ENCODE results near the gene CSH2.
A peak's percentile ranks its signal among the peaks of the same experiment; 100 is the strongest.
"Not testable (repeated sequence)": the region's sequence is repeated elsewhere in the genome, so short reads cannot be mapped to it uniquely, and the experiment has no call there.

Gene CSH2

DNA sequence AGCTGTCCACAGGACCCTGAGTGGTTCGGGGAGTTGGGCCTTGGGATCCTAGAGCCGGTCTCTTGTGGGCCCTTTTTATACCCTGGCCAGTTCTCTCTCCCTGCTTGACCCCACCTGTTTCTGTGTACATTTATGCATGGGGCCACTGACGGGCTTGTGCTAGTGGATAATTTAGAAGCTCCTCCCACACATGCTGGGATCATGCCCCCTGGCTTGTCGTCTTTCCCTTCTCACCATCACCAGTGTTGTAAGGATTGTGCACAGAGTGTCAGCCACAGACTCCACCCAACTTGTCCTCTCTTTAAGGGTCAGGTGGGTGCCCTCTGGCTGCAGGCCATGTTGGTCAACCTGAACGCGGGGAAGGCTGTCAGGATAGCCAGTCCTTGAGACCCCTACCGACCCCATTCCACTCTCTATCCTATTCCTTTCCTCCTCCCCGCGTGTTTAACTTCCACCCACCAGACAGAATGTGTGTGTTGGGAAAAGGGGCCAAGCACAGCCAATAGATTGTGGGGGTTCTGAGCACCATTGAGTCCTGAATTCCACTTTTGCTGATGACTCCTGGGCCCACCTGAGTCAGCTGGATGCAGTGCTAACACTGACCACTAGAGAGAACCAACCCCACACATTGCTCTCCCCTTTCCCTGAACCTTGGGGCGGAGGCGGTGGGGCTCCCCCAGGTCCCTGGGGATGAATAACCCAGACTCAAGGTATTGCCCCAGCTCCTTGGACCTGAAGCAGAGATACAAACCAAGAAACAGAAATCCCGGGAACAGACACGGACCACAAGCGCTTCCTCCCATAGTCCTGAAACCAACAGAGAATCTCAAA is 23.3 kb upstream of the CSH2 start, which contains the start of gene CSH1:
Gene CSH1, minus strand, starts transcription at position 51 of the 831 bp plus-strand sequence. CDS start 63 bp downstream, outside the sequence.
- not testable (repeated sequence) for DNase-seq

DNA sequence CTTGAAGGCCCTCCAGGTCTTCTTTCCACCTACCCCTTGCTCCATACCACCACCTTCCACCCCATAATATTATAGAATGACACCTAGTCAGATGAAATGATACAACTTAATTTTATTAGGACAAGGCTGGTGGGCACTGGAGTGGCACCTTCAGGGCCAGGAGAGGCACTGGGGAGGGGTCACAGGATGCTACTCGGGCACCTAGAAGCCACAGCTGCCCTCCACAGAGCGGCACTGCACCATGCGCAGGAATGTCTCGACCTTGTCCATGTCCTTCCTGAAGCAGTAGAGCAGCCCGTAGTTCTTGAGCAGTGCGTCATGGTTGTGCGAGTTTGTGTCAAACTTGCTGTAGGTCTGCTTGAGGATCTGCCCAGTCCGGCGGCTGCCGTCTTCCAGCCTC is 21.3 kb upstream of the CSH2 start:
- DNase-seq, result not testable (repeated sequence)

DNA sequence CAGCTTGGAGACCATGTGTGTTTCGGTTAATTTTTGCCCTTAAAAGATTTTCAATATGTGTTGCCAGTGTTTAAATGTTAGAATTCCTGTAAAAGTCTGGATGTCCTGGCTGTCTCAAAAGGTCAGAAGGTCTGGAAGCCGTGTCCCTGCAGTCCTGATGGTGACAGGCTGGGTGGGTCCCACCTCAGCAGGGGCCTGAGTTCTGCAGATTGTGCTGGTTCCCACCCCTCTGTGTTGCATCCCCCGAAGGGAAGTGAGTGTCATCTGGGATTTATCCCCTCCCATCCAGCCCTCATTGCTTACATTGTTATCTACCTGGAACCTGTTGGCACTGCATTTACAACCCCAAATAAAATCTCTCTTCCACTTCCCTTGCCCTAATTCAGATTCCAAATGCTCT is 20.5 kb upstream of the CSH2 start:
- DNase-seq, result not testable (repeated sequence)

DNA sequence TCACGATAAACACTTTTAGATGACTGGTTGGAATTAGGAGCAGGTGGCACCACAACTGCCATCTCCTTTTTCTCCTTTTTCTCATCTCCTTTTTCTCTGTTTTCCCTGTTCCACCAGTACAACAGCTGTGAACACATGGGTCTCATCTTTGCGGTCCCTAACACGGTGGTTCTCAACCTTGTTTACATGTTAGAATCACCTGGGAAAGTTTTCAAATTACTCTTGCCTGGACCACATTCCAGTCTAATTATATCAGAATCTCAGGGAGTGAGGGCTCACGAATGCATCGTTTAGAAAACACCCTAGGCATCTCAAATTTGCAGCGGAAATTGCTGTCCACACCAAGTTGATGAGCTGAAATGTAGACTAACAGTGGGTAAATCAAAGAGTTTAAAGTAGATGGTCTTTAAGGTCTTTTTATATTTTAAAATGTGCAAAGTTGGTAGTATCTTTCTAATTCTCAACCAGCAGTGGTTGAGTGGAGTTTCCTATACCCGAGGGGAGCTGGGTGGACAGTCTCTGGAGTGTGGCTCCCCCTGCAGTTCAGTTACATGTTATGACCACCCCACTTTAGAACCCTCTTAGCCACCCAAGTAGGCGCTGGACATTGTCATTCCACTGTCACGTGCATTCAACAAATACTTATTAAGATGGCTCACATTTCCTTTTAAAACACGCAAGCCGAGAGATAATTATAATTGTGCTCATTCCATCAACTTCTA is 19.0 kb upstream of the CSH2 start:
- not testable (repeated sequence) for DNase-seq

DNA sequence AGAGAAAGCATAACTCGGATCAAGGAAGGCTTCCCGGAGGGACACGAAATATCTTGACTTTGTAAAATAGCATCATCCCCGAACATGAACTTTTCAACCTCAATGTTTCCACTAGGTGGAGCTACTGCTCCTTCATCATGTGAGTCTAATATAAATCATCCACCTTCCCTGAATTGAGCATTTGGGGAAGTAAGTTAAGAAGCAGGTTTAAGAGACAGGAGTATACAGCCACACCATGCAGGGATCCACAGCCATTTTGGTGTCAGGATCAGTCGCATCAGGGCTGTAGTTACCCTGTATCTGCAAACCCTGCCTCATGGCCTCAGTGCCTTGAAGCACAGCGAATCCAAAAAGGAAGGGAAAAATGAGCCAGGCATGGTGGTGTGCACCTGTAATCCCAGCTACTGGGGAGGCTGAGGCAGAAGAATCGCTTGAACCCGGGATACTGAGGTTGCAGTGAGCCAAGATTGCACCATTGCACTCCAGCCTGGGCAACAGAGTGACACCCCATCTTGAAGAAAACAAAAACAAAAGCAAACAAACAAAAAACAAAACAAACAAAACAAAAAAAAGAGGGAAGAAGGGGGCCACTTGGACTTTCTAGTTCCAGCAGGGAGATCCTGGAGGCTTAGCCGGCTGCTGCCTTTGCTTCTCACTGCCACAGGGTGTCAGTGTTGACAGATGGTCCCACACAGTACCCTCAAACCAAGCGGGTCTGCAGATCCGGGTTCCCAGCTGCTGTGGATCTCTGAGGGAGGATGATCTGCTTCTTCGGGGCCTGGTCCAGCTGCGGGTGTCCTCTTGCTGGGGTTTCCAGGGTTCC is 15.8 kb upstream of the CSH2 start:
- not testable (repeated sequence) for DNase-seq

DNA sequence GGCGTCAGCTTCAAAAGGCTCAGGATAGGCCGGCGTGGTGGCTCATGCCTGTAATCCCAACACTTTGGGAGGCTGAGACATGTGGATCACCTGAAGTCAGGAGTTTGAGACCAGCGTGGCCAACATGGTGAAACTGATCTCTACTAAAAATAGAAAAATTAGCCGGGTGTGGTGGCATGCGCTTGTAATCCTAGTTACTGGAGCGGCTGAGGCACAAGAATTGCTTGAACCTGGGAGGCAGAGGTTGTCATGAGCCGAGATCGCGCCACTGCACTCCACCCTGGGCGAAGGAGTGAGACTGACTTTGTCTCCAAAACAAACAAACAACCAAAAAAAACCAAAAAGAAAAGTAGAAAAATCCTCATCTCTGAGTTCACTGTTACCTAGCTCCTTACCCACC is 11.6 kb upstream of the CSH2 start:
- DNase-seq, result not testable (repeated sequence)

DNA sequence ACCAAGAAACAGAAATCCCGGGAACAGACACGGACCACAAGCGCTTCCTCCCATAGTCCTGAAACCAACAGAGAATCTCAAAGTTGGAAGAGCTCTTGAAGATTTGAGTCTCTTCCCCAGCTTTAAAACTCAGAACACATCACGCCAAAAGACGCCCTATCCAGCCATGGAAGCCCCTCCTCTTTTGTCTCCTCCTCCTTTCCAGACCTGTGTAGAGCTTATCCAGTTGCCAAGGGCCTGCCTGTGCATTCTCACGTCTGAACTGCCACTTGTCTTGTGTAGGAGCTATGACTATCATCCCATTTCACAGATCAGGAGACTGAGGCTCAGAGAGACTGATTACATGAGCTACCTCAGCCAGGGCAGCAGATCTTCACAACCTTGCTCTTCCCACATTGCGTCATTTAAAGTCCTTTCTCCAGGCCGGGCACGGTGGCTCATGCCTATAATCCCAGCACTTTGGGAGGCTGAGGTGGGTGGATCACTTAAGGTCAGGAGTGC is 9.2 kb upstream of the CSH2 start:
- not testable (repeated sequence) for DNase-seq

DNA sequence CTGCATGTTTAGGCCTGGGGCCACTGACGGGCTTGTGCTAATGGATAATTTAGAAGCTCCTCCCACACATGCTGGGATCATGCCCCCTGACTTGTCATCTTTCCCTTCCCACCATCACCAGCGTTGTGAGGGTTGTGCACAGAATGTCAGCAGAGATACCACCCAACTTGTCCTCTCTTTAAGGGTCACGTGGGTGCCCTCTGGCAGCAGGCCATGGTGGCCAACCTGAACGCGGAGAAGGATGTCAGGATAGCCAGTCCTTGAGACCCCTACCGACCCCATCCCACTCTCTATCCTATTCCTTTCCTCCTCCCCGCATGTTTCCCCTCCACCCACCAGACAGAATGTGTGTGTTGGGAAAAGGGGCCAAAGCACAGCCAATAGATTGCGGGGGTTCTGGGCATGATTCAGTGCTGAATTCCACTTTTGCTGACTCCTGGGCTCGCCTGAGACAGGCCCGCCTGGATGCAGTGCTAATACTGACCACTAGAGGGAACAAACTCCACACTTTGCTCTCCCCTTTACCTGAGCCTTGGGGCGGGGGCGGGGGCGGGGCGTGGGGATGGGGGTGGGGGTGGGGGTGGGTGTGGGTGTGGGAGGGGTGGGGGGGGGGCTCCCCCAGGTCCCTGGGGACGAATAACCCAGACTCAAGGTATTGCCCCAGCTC is 8.6 kb upstream of the CSH2 start, which contains the start of gene GH2:
Gene GH2, minus strand, starts transcription at position 10 of the 667 bp plus-strand sequence. CDS start 143 bp downstream, outside the sequence.
- DNase-seq, result peak; percentile 29

DNA sequence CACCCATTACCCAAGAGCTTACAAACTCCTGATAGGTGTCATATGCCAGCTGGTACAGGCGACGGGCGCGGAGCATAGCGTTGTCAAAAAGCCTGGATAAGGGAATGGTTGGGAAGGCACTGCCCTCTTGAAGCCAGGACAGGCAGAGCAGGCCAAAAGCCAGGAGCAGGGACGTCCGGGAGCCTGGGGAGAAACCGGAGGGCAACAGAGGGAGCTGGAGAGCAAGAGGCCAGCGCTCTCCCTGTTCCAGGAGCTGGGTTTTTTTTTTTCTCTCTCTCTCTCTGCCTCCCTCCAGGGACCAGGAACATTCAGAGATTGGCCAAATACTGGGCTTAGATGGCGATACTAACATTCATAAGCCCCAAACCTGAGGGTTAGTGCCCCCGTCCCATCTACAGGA is 7.9 kb upstream of the CSH2 start:
- not testable (repeated sequence) for DNase-seq

DNA sequence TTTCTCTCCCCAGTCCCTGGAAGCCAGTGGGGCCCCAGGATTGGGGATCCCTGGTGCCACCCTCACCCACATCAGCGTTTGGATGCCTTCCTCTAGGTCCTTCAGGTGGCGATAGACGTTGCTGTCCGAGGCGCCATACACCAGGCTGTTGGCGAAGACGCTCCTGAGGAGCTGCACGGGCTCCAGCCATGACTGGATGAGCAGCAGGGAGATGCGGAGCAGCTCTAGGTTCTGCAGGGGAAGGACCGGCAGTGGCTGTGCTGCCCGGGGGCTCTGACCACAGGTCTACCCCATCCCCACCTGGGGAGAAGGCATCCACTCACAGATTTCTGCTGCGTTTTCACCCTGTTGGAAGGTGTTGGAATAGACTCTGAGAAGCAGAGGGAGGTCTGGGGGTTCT is 7.2 kb upstream of the CSH2 start:
- DNase-seq, result no peak

DNA sequence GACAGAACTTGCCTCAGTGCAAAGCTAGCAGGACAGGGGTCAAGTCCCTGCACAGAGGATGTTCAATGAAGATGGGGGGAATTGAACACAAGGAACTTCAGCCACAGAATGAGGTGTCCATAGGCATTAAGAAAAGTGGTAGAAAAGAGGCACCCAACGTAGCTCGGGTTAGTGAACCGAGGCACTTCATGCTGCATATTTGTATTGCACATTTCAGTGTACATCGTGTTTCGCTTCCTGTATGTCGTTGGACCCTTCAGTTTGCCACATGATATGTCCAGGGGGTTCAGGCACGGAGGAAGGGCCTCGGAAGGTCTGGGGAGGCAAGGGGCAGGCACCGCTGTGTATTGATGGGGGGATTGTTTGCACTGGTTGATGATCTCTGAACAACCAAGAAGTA is 4.9 kb upstream of the CSH2 start:
- DNase-seq, result not testable (repeated sequence)

DNA sequence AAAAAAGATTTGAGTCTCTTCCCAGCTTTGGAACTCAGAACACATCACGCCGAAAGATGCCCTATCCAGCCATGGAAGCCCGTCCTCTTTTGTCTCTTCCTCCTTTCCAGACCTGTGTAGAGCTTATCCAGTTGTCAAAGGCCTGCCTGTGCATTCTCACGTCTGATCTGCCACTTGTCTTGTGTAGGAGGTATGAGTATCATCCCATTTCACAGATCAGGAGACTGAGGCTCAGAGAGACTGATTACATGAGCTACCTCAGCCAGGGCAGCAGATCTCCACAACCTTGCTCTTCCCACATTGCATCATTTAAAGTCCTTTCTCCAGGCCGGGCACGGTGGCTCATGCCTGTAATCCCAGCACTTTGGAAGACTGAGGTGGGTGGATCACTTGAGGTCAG is 1.2 kb upstream of the CSH2 start:
- DNase-seq, result not testable (repeated sequence)

DNA sequence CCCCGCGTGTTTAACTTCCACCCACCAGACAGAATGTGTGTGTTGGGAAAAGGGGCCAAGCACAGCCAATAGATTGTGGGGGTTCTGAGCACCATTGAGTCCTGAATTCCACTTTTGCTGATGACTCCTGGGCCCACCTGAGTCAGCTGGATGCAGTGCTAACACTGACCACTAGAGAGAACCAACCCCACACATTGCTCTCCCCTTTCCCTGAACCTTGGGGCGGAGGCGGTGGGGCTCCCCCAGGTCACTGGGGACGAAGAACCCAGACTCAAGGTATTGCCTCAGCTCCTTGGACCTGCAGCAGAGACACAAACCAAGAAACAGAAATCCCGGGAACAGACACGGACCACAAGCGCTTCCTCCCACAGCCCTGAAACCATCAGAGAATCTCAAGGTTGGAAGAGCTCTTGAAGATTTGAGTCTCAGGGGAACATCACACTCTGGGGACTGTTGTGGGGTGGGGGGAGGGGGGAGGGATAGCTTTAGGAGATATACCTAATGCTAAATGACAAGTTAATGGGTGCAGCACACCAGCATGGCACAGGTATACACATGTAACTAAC is 667 bp upstream of the CSH2 start:
- not testable (repeated sequence) for DNase-seq

DNA sequence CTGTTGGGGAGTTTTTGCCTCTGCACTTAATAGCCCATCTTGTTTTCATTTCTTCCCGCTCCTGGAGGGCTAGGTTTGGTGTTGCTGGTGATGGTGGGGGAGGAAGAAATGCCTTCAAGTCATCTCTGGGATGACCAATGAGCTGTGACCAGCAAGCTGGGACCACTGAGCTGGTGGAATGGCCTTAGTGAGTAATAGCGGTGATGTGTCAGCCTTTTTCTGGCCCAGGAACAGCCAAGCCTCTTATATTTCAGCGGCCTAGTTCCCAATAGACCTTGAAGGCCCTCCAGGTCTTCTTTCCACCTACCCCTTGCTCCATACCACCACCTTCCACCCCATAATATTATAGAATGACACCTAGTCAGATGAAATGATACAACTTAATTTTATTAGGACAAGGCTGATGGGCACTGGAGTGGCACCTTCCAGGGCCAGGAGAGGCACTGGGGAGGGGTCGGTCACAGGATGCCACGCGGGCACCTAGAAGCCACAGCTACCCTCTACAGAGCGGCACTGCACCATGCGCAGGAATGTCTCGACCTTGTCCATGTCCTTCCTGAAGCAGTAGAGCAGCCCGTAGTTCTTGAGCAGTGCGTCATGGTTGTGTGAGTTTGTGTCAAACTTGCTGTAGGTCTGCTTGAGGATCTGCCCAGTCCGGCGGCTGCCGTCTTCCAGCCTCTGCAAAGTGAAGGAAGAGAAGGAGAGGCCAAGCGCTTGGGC is 1.7 kb downstream of the CSH2 start:
- not testable (repeated sequence) for DNase-seq

DNA sequence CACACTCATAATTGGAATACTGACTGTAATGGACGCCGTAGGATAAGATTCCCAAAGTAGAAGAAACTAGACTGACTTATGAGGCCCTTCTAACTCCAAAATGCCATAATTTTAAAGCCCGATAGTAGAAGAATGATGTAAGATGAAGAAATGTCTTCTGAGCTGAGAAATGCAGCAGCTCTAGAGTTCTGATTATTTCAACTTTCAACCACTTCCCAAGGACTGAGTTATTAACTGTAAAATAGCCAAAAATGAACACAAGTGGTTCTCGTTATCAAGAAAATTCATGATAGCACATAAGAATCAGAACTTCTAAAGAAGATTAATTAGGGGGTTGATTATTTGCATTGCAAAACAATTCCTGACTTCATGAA is 3.2 kb downstream of the CSH2 start:
- not testable (repeated sequence) for DNase-seq

DNA sequence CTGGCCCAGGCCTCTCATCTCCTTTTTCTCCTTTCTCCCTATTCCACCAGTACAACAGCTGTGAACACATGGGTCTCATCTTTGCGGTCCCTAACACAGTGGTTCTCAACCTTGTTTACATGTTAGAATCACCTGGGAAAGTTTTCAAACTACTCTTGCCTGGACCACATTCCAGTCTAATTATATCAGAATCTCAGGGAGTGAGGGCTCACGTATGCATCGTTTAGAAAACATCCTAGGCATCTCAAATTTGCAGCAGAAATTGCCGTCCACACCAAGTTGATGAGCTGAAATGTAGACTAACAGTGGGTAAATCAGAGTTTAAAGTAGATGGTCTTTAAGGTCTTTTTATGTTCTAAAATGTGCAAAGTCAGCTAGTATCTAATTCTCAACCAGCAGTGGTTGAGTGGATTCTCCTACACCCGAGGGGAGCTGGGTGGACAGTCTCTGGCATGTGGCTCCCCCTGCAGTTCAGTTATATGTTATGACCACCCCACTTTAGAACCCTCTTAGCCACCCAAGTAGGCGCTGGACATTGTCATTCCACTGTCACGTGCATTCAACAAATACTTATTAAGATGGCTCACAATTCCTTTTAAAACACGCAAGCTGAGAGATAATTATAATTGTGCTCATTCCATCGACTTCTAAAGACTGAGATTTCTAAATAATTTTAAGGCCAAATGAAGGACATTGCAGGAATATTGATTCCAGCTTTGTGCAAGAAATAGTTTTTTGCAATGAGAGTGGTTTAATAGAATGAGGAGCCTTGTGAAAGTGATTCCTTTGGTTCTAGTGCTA is 3.8 kb downstream of the CSH2 start:
- DNase-seq, result not testable (repeated sequence)

DNA sequence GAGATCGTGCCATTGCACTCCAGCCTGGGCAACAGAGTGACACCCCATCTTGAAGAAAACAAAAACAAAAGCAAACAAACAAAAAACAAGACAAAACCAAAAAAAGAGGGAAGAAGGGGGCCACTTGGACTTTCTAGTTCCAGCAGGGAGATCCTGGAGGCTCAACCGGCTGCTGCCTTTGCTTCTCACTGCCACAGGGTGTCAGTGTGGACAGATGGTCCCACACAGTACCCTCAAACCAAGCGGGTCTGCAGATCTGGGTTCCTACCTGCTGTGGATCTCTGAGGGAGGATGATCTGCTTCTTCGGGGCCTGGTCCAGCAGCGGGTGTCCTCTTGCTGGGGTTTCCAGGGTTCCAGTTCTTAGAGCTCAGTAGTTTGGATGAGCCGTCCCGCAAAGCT is 6.9 kb downstream of the CSH2 start:
- not testable (repeated sequence) for DNase-seq

DNA sequence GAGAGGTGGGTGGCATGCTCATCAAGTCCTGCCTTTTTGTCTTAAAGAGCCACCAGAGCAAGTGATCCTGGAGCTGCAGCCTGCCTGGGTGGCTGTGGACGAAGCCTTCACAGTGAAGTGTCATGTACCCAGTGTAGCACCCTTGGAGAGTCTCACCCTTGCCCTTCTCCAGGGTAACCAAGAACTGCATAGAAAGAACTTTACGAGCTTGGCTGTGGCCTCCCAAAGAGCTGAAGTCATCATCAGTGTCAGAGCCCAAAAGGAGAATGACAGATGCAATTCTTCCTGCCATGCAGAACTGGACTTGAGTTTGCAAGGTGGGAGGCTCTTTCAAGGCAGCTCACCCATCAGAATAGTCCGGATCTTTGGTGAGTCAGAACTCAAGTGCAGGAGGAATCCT is 14.2 kb downstream of the CSH2 start:
- DNase-seq, result no peak

DNA sequence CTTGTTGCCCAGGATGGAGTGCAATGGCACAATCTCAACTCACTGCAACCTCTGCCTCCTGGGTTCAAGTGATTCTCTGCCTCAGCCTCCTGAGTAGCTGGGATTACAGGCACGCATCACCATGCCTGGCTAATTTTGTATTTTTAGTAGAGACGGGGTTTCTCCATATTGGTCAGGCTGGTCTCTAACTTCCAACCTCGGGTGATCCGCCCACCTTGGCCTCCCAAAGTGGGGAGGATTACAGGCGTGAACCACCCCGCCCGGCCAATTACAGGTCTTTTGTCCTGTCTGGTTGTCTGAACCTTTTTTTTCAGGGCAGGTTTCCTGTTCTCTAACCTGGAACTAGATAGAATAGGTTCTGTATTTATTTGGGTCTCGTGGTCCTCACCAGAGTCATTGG is 17.1 kb downstream of the CSH2 start:
- DNase-seq, result not testable (repeated sequence)

DNA sequence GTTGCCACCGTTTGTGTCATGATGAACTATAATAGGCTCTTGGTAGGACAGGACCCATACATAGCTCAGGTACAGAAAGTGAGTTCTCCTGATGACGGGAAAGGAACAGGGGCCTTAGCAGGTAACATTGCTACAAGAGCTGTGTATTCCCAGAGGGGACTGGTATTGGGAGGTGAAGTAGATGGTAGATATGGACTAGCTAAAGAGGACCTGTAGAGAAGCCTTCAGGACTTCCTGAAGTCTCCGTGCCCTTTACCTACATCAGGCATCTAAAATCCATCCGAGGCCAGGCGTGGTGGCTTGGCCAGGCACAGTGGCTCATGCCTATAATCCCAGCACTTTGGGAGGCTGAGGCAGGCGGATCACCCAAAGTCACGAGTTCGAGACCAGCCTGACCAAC is 18.3 kb downstream of the CSH2 start:
- no peak for DNase-seq
